ENCODE data around the gene ALPG. TPM values are rescaled to one million over a fixed set of nuclear protein-coding genes. Genes with fewer than 3 reads are reported as not detected.

ALPG gene
- total RNA-seq, 1 donor from 2014 or later, result not detected

DNA sequence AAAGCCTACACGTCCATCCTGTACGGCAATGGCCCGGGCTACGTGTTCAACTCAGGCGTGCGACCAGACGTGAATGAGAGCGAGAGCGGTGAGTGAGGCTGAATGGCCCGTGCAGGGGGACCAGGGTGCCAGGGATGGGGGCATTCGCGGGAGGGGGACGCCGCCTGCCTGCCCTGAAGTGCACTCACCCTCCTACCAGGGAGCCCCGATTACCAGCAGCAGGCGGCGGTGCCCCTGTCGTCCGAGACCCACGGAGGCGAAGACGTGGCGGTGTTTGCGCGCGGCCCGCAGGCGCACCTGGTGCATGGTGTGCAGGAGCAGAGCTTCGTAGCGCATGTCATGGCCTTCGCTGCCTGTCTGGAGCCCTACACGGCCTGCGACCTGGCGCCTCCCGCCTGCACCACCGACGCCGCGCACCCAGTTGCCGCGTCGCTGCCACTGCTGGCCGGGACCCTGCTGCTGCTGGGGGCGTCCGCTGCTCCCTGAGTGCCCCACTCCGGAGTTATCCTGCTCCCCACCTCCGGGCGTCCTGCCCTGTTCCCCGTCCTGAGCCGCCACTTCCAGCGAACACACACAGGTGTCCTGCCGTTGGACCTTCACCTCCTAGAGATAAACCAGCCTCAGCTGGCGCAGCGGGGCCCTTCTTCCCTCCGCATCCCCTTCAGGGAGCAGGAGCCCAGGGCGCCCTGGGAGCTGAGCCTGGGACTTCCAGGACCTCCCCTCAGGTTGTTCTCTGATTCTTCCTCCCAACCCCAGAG is 52.2 kb downstream of the ALPG start:
- DNase-seq, result no peak

DNA sequence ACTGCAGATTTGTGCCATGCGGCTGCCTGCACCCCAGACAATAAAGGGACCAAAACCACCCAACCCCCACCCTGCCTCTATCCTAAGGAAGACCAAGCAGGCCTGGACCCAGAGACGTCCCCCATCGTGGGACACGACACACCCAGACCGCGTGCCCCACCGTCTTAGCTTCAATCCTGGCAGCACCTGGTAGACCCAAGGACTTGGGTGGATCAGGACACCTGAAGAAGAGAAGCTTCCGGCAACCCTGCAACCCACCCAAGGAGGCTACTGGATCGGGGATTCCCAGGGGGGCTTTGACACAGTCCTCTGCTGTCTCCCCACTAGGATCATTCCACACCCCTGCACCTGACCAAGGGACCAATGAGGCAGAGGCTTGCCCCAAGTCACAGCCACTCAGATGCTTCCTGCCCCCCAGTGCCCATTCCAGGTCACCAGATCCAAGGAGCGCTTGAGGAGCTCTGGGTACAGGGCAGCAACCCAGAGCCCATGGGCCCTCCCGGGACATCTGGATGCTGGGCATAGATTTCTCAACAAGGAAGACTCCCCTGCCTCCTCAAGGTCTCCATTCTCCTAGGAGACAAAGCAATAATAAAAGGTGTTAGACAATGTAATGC is 52.9 kb downstream of the ALPG start:
- DNase-seq, result no peak

- DNase-seq, result no peak
These were observed 53.5 kb downstream of the ALPG start for GRCh38 chr2:232460171-232460570.

Small RNA genes lying within 50 kb of the gene (small RNA-seq; reads per million reads assigned to genes)
- gene AC068134.4 (ENCODE audit: low replicate concordance), result not detected

Other genes starting within 250 kb of the ALPG start
- gene ALPP, start 28.1 kb upstream of the ALPG start, total RNA-seq, result not detected
- not detected for gene ALPI, start 49.3 kb downstream of the ALPG start, total RNA-seq
- 0.30 TPM for gene ECEL1, start 81.0 kb downstream of the ALPG start, total RNA-seq
- not detected for gene PRSS56, start 113.5 kb downstream of the ALPG start, total RNA-seq
- gene CHRND, start 119.3 kb downstream of the ALPG start, total RNA-seq, result 2.4 TPM
- 1.6 TPM for gene CHRNG, start 132.8 kb downstream of the ALPG start, total RNA-seq
- 5.1 TPM for gene TIGD1, start 143.7 kb downstream of the ALPG start, total RNA-seq
- gene EIF4E2, start 143.8 kb downstream of the ALPG start, total RNA-seq, result 50.6 TPM
- 2.7 TPM for gene EFHD1, start 226.8 kb downstream of the ALPG start, total RNA-seq